ENCODE measurements around the gene SMIM23.
"Not testable (repeated sequence)": the region's sequence is repeated elsewhere in the genome, so short reads cannot be mapped to it uniquely, and the experiment has no call there.

SMIM23 gene

GRCh38 chr5:171774418-171774817 is 11.2 kb upstream of the SMIM23 start:
- DNase-seq: no peak

- DNase-seq: no peak
Measured at GRCh38 chr5:171776213-171776612, 9.4 kb upstream of the SMIM23 start.

- no peak for DNase-seq
Measured at GRCh38 chr5:171776770-171777759, 8.6 kb upstream of the SMIM23 start.

DNA sequence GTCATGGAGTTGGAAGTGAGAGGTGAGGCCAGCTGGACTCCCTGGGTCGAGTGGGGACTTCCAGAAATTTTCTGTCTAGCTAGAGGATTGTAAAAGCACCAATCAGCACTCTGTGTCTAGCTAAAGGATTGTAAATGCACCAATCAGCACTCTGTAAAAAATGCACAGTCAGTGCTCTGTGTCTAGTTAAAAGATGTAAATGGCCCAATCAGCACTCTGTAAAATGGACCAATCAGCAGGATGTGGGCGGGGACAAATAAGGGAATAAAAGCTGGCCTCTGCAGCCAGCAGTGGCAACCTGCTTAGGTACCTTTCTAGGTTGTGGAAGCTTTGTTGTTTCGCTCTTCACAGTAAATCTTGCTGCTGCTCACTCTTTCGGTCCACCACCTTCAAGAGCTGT is 3.9 kb upstream of the SMIM23 start:
- not testable (repeated sequence) for DNase-seq

DNA sequence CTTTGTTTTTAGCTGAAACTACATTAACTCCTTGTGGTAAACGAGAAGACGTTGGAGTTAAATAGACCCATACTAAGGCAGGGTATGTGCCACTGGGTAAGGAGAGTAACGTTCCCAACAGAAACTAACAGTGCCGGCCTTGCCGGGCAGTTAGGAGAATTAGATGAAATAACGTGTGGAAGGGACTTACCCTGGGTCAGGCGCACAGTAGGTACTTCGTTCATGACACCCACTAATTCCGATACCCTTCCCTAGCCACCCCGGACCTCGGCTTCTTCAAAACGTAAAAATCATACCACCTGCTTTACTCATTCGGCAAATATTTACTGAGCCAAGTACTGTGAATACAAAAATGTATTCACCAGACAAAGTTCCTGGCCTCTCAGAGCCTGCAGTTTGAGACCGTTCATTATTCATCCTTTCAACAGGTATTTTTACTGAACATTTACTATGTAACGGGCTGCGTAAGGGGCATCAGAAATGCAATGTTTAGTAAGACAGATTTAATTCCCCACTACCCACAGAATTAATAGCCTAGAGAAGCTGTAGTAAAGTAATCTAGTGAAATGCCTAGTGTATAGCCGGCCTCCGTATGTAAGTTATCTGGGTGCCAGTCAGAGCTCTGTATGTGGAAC is 3.2 kb upstream of the SMIM23 start:
- no peak for DNase-seq

DNA sequence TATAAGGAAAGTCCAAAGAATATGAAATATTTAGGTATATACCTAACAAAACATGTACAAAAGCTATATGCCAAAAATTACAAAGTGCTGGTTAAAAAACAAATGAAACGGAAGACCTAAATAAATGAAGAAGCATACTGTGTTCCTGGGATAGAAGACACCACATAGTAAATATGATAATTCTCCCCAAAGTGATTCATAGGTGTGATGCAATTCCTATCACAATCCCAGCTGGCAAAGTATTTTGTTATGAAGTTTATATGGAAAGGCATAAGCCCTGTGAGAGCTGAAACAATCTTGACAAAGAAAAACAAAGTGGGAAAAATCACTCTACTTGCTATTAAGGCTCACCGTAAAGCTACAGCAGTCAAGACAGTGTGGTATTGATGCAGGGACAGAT is 2.6 kb upstream of the SMIM23 start:
- DNase-seq: no peak

GRCh38 chr5:171789353-171789752 is 3.7 kb downstream of the SMIM23 start:
- no peak for DNase-seq

DNA sequence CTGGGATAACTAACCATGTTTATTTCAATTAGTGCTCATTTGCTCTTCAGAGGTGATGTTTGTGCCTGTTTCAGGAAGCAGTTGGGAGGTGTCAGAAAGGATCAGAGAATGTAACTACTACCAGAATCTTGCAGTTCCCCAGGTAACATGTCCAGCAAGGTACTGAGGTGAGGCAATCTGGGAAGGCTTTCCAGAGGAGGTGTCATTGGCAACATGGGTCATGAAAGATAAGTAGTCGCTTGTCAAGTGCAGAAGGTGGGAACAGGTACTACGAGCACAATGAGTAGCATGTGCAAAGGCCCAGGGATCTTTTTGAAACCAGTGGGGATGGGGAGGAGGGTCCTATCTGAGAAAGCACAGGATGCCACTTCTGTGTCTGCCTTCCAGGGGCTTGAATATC is 4.8 kb downstream of the SMIM23 start:
- no peak for DNase-seq

- no peak for DNase-seq
Measured at GRCh38 chr5:171794470-171794960, 8.9 kb downstream of the SMIM23 start.

DNA sequence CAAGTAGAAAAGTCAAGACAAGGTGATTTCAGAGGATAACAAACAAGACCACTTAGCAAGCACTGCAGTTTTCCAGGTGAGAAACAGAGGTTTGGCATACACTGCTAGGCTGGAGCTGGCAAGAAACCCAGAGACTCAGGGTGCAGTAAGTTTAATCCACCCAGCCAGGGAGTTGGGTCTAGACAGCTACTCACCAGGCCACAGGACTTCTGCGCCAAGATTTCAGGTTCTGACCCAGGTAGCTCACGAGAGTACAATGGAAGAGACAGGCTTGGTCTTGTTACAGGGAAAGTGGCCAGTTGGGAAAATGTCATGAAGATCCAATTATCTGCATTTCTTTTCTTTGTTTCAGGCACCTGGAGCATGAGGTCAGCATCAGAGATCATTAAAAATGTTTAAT is 9.8 kb downstream of the SMIM23 start:
- DNase-seq: no peak

DNA sequence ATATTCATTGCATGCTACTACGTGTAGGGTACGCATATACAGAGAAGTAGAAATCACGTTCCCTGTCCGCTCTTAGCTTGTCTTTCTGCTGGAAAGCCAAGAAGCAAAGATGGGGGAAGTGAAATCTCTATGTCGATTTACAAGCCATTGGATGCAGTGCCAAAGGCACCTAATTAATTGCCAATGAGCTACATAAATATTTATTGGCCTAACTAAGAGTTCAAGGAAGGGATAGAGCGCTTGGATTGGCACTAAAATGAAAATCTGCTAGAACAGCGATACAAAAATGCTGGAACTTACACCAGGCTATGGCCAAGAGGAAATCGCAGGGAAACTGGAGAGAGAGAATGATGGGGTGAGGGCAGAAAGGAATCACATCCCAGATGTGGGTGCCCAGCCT is 10.8 kb downstream of the SMIM23 start:
- no peak for DNase-seq

GRCh38 chr5:171797543-171797942 is 11.9 kb downstream of the SMIM23 start:
- no peak for DNase-seq

GRCh38 chr5:171798418-171798817 is 12.8 kb downstream of the SMIM23 start:
- no peak for DNase-seq

DNA sequence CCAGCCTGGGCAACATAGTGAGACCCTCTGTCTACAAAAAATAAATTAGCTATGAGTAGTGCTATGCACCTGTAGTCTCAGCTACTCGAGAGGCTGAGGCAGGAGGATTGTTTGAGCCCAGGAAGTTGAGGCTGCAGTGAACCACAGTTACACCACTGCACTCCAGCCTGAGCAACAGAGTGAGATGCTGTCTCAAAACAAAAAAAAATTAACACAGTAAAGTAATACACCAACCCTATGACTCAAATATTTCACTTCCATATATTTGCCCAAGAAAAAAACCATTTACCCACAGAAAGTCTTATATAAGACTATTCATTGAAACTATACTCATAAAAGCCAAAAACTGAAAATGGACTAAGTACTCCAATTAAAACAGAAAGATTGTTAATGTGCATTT is 16.2 kb downstream of the SMIM23 start:
- DNase-seq: no peak

DNA sequence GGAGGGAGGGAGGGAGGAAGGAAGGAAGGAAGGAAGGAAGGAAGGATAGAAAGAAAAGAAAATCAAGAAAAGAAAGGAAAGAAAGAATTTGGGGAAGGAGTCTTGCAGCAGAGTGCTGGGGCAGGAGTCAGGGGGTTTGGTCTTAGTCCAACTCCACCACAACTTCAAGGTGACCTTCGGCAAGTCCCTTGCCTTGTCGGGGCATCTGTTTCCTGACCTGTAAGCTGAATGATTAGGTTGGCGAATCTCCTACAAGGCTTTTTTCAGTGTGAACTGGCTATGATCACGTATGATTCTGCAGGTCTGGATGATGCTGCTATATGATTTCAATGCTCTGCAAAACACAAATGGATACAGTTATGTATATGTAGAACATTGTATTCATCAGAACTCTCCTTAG is 20.1 kb downstream of the SMIM23 start:
- DNase-seq: no peak

DNA sequence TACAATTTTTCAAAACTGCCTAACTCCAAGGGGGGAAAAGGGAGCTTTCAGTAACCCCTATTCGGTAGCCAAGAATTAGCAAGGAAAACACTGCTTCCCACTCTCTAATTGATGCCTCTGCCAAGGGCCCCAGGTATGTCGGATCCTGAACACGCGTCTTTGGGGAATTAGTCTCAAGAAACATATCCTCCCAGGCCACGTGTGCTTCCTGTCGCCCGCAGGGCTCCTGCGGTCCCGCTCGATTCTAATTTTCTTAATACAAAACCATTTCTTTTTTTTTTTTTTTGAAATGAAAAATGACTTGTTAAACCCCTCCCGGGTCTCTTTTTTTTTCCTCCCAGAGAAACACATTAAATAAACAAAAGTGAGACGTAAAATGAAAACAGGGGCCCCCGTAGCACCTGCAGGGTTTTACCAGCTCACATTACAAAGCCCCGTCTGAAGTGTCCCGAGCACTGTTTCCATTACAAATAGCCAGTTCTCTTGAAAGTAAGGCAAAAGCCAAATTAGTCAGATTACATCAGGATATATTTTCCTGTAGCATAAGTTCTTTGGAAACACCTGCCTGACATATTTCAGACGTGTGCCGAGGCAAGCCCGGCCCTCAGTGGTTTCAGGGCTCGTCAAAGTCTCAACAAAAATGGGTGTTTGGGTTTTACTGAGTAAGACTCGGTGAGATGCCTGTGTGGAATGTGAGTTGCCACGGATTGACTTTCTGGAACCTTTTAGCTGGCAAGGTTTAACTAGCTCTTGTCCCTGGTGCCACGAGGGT is 21.5 kb downstream of the SMIM23 start:
- DNase-seq: no peak

- DNase-seq: no peak
Measured at GRCh38 chr5:171808453-171808852, 22.8 kb downstream of the SMIM23 start.

GRCh38 chr5:171808951-171809350 is 23.3 kb downstream of the SMIM23 start:
- no peak for DNase-seq

DNA sequence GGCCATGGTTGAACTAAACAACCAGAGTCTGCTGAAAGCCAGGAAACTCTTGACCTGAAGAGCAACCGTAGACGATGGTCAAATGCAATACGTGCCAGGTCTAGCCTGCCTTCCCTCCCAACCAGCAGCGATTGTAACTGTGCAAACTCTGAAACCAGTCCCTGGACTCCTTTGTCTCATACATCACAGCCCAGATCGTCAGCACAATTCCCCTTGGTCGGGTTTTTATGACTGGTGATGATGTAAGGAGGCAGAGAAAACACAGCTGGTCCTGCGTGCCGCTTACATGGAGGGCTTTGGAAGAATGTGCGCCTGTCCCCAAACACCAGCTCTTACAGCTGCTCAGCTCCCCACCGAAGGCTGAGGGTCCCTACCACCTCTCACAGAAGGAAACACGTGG is 24.6 kb downstream of the SMIM23 start:
- no peak for DNase-seq

DNA sequence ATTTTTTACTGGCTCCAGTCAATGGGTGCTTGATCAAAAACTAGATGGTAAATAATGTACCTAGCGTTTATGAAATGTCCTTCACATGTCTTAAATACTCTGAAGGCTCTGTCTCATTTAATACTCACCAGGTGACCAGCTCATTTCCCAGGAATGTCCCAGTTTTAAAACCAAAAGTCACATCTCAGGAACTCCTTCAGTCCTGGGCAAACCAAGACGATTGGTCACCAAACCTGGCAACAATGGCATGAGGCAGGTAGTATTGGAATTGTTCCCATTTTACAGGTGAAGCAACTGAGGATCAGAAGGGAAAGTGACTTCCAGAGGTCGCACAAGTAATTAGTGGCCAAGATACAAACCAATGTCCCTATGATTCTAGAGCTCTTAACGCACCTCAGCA is 27.7 kb downstream of the SMIM23 start:
- DNase-seq: no peak

- DNase-seq: no peak
Measured at GRCh38 chr5:171813813-171814490, 28.3 kb downstream of the SMIM23 start.

DNA sequence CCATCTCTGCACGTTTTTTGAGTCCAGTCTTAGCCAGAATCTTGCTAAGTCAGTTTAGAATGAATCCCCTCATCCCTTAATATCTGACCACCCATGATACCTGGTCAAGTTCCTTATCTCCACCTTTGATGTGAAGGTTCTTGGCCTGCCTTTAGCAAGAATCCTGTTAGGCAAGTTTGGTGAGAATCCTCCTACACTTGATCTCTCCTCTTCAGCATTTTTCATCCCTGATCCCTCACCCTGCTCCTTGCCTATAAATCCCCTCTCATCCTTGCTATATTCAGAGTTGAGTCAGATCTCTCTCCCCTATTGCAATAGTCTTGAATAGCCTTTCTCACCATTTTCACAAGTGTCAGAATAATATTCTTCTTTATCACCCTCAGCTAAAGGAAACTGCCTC is 31.0 kb downstream of the SMIM23 start:
- DNase-seq: no peak

DNA sequence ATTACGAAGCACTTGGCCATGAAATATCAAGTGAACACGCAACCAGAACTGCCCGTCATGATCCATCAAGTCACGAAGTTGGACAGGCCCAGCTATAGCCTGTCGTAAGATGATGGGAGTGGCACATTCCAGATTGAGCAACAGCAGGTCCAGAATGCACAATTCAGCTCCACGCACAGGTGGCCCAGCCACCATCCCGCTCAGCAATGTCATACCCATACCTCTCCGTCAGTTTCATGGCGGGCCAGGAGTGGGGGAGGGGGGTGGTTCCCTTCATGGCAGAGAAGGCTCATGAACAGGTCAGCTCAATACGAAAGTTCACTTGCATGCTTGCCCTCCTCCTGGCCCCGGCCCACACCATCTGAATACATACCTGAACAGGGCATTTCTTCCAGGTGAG is 34.9 kb downstream of the SMIM23 start:
- no peak for DNase-seq

Data from NCI-H1417 treated with DMSO at 0.1 percent for 48 hours (cell line).